ENCODE results near the gene COX7B2.

COX7B2 gene

GRCh38 chr4:46870411-46870810, 38.6 kb downstream of the COX7B2 start:
- no peak overlapping the region for H3K4me3 ChIP-seq (ENCODE audit: low read depth, low read length)
- no peak for TF ChIP-seq CTCF (IDR thresholded peaks at IDR 0.05; ENCODE audit: borderline replicate concordance, insufficient read depth, low read depth, low read length)

GRCh38 chr4:46856333-46856732, 52.7 kb downstream of the COX7B2 start:
- H3K4me3 ChIP-seq (ENCODE audit: low read depth, low read length) = no peak overlapping the region
- TF ChIP-seq CTCF (IDR thresholded peaks at IDR 0.05; ENCODE audit: borderline replicate concordance, insufficient read depth, low read depth, low read length) = no peak

DNA sequence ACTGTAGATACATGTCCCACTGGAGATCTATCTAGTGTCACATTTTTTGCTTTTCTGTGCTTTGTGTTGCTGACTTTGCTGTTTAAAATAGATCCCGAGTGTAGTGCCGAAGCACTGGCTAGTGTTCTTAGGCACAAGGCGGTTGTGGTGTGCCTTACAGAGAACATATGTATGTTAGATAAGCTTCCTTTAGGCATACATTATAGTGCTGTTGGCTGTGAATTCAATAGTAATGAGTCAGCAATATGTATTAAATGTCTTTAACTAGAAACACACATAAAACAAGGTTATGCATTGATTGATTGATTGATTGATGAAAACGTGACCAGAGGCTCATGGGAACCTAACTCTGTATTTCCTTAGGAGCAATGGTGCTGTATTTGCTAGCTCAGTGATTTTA, 56.2 kb downstream of the COX7B2 start:
- no peak for TF ChIP-seq CTCF (IDR thresholded peaks at IDR 0.05; ENCODE audit: borderline replicate concordance, insufficient read depth, low read depth, low read length)
- no peak overlapping the region for H3K4me3 ChIP-seq (ENCODE audit: low read depth, low read length)

DNA sequence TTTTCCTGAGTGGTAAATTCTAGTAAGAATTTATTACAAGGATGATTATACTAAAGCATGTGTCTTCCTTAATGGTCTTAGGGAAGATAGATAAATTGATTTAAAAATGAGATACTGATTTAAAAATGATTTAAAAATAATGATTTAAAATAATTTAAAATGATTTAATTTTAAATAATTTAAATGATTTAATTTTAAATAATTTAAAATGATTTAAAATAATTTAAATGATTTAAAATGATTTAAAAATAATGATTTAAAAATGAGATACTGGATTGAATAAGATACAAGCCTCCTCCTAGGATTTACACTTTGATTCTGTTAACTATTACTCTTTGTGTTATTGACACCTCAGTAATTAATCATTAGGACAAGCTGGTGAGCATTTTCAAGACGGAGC, 59.0 kb downstream of the COX7B2 start:
- no peak for TF ChIP-seq CTCF (IDR thresholded peaks at IDR 0.05; ENCODE audit: borderline replicate concordance, insufficient read depth, low read depth, low read length)
- no peak overlapping the region for H3K4me3 ChIP-seq (ENCODE audit: low read depth, low read length)

- H3K4me3 ChIP-seq (ENCODE audit: low read depth, low read length) = no peak overlapping the region
Observed at GRCh38 chr4:46844325-46844917, 64.6 kb downstream of the COX7B2 start.

GRCh38 chr4:46839128-46839527, 69.9 kb downstream of the COX7B2 start:
- TF ChIP-seq CTCF (IDR thresholded peaks at IDR 0.05; ENCODE audit: borderline replicate concordance, insufficient read depth, low read depth, low read length) = no peak
- no peak overlapping the region for H3K4me3 ChIP-seq (ENCODE audit: low read depth, low read length)

More at GRCh38 chr4:46844325-46844917, 64.6 kb downstream of the COX7B2 start:
- peak; percentile 50; the same call in 1 of the 2 replicates for TF ChIP-seq CTCF (IDR thresholded peaks at IDR 0.05; ENCODE audit: borderline replicate concordance, insufficient read depth, low read depth, low read length)

GRCh38 chr4:46837639-46838038, 71.4 kb downstream of the COX7B2 start:
- no peak for TF ChIP-seq CTCF (IDR thresholded peaks at IDR 0.05; ENCODE audit: borderline replicate concordance, insufficient read depth, low read depth, low read length)
- H3K4me3 ChIP-seq (ENCODE audit: low read depth, low read length) = no peak overlapping the region
